HG02610 (cell line): Measurements from ENCODE around the gene PKP1.
"Not testable (repeated sequence)": the region's sequence is repeated elsewhere in the genome, so short reads cannot be mapped to it uniquely, and the experiment has no call there.

ENCODE experiments used
- ATAC-seq: cut with Tn5 transposase; IDR thresholded peaks from one replicate; pipeline ENCODE4 v1.9.1; 2021; ENCODE audit warnings: mild to moderate bottlenecking, moderate library complexity; ENCODE audit not compliant: unreplicated experiment

Gene PKP1

DNA sequence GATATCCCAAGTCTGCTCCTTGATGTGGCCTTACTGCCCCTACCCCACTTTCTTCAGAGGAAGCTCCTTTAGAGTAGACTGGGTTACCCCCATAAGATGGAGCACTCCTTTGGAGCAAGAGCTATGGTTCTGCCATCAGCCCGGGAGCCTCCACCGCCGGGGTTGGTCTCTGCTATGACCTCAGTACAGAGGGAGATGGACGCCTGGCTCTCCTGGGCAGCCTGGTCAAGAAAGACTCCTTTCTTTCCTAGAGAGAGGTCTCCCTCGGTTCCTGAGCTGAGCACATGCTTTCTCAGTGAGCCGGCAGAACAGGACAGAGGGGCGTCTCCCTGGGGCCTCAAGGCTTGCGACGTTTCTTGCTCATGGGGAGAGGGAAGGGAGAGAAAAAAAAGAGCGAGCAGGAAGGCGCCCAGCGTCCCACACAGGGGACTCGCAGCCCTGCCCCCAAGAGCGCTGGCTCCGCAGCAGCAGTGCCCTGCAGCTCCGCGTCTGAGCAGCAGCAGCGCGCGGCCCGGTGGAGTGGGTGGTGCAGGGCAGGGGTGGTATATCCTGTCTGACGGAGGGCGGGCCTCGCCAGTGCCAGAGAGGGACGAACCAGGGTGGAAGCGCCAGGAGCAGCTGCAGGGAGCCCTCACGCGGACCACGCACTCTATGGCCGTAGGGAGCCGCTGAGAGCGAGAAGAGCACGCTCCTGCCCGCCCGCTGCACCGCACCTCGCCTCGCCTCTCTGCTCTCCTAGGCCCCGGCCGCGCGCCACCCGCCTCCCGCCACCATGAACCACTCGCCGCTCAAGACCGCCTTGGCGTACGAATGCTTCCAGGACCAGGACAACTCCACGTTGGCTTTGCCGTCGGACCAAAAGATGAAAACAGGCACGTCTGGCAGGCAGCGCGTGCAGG is at the start of gene PKP1:
PKP1 (plus strand) TSS at position 576 of the 899 bp plus-strand sequence; CDS start at position 773, 197 bp downstream.
- ATAC-seq: no peak

- not testable (repeated sequence) for ATAC-seq
These were observed 43.7 kb upstream of the PKP1 start for GRCh38 chr1:201239646-201240045.

DNA sequence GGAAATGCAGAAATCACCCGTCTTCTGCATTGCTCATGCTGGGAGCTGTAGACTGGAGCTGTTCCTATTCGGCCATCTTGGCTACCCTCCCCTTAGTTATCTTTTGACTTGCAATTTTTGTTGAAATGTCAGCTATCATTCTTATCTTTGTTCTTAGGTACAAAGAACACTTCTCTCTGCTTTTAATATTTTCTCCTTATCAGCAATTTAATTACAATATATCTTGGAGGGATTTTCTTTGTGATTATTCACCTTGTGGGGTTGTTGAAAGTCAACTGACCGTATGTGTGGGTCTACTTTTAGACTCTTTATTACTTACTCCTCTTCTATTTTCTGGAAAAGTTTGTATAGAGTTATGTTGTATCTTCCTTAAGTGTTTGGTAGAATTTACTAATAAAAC is 43.1 kb upstream of the PKP1 start:
- no peak for ATAC-seq

- no peak for ATAC-seq
These were observed 41.6 kb upstream of the PKP1 start for GRCh38 chr1:201241736-201242135.

DNA sequence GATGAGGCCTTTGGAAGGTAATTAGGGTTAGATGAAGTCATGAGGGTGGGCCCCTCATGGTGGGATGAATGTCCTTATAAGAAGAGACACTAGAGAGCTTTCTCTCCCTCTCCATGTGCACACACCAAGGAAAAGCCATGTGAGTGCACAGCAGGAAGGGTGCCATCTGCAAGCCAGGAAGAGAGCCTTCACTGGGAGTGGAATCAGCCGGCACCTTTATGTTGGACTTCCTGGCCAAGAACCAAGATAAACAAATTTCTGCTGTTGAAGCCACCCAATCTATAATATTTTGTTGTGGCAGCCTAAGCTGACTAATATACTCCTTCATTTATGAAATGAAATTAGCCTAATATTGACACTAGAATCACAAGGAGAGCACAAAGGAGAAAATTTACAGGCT is 38.2 kb upstream of the PKP1 start:
- ATAC-seq: no peak

DNA sequence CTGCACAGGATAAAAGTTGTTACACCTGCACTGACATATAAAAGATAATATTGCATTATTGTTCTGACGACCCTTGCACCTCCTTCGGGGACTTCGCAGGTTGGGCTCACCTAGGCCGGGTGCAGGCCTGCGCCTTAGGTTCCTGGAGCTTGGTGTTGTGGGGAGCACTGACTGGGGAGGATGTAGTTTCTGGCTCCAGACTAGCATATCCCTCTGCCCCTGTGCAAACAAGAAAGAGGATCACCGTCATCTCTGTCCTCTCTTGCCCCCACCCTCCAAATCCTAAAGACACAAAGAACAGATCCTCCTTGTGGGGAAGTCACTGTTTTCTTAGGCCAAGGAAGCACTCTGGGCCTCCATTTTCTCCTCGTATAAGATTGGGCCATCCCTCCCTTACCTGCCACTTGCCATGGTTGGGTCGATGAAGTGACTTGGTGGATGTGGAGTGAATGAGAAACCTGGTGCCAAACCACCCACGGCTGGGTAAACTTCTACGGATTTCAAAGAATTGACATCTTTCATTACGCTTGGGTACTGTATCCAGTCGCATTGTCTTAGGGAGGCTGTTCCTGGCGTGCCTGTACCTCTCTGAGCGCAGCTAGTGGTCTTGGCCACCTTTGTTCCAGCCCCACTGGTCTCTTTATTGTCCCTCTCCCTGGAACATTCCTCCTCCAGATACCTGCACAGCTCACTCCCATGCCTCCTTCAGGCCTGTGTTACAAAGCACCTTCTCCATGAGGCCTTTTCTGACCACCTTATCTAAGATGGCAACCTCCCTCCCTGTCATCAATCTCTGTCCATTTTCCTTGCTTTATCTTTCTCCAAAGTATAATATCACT is 34.4 kb upstream of the PKP1 start:
- ATAC-seq: no peak

GRCh38 chr1:201250326-201251011 is 32.8 kb upstream of the PKP1 start:
- no peak for ATAC-seq

GRCh38 chr1:201251411-201251810 is 31.9 kb upstream of the PKP1 start:
- ATAC-seq: no peak

DNA sequence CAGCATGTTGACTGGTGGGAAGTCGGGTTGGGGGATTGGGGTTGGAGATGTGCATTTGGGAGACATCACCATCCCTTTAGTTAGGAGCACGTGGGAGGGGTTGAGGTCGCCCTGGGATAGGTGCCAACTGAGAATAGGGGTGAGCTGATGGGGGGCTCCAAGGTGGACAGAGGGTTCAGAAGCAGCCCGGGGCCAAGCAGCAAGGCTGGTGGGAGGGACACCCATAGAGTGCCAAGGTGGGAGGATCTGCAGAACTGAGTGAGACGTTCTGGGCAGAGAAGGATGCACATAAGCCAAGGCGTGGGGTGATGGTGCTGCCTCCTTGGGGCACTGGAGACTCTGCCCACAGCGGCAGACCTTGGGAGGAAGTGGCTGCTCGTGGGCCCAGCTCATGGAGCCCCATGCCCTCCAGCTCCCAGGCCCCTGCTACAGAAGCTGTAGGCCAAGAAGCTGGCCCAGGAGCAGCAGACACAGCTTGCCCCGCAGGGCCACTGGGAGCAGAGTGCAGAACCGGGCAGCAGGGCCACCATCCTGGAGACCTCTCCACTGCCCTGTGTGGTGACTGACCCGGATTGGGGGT is 31.4 kb upstream of the PKP1 start:
- no peak for ATAC-seq

GRCh38 chr1:201252944-201253371 is 30.3 kb upstream of the PKP1 start:
- ATAC-seq: no peak

- ATAC-seq: no peak
These were observed 29.9 kb upstream of the PKP1 start for GRCh38 chr1:201253411-201253810.

DNA sequence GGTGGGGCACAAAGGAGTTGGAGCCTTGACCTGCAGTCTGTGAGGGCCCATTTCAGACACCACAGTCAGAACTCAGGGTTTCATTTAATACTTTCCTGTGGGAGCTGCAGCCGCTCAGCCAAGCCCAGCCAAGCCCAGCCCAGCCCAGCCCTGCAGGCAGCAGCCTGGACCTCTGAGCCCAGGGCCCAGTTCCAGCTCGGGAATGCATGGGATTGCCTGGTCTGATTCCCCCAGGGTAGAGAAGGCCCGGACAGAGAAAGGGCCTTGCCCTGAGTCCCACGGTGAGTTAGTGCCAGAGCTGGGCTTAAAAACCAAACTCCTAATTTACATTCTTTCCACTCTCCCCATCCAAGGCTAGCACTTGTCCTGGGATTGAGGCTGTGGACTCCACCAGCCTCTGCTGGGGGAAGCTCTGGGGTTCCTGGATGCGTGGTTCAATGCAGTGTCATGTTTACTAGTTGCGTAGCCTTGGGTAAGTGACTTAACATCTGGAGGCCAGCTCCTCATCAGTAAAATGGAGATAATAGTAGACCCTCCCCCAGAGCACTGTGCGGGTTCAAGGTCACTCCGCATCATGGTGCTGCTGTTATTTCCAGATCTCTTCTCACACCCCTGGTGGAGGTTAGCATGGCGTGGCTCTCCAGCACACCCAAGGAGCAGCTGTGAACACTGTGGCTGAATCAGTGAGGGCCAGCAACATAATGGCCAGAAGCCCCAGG is 29.2 kb upstream of the PKP1 start:
- ATAC-seq: no peak

DNA sequence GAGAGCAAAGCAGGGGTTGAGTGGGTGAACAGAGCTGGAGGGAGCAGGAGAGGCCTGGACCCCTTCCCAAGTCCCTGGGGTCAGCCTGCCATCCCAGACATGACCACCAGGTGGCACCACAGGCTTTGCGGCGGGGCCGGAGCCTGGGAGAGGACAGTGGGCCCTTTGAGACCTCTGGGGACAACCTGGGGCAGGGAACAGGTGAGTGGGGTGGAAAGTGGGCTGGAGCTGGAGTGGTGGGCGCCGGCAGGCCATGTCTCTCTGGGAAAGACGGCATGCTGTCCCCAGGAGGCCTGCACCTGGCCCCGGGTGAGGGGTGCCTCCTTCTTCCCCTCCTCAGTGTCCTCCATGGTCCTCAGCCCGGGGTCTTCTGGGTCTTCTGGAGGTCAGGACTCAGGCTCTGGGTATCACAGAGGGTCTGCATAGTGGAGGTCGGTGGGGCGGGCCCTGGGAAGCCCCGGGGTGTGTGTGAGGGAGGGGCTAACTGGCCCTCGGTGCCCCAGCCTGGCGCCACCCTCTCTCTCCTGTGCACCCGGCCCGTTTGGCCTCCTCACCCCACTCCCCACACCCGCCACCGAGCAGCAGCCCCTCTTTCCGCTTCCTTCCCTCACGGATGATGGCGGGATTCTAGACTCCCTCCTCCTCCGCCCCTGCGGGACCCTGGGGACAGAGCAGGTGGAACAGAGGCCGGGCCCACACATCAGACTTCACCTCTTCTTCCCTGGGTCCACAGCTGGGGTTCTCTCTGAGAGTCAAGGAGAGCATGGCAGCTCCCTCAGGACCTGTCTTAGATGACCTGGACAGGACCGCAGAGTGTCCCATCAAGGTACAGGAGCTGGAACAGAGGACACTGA is 28.5 kb upstream of the PKP1 start:
- no peak for ATAC-seq

DNA sequence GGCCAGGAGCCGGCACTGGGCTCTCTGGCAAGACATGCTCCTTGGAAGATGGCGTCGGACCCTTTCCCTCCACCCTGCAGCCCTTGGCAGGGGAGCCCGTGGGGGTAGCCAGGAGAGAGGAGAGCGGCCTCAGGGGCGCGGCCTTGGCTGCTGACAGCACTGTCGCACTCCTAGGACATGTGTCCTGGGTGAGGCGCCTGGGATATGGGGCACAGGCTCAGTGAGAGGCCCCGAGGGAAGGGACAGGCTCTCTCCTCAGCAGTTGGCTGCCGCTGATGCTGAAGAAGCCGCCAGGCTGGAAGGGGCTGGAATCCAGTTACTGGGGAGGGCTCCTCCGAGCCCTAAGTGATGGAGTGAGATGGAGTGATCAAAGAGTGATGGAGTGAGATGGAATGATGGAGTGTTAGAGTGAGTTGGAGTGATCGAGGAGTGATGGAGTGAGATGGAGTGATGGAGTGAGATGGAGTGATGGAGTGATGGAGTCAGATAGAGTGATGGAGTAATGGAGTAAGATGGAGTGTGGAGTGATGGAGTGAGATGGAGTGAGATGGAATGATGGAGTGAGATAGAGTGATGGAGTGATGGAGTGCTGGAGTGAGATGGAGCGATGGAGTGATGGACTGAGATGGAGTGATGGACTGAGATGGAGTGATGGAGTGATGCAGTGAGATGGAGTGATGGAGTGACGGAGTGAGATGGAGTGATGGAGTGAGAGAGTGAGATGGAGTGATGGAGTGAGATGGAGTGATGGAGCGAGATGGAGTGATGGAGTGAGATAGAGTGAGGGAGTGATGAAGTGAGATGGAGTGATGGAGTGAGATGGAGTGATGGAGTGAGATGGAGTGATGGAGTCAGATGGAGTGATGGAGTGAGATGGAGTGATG is 27.6 kb upstream of the PKP1 start:
- ATAC-seq: no peak

GRCh38 chr1:201258132-201258531 is 25.2 kb upstream of the PKP1 start:
- ATAC-seq: not testable (repeated sequence)

- no peak for ATAC-seq
These were observed 24.5 kb upstream of the PKP1 start for GRCh38 chr1:201258763-201259230.

GRCh38 chr1:201259476-201260235 is 23.6 kb upstream of the PKP1 start:
- no peak for ATAC-seq

- ATAC-seq: no peak
These were observed 23.1 kb upstream of the PKP1 start for GRCh38 chr1:201260236-201260590.
